ENCODE measurements around the gene GNB4.

DNA sequence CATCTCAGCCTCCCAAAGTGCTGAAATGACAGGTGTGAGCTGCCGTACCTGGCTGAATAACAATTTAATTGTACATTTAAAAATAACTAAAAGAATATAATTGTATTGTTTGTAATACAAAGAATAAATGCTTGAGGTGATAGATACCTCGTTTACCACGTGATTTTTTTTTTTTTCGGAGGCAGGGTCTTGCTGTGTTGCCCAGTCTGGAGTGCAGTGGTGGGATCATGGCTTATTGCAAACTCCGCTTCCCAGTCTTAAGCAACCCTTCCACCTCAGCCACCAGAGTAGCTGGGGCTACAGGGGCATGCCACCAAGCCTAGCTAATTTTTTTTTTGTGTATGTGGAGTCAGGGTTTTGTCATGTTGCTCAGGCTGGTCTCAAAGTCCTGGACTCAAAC, 87.9 kb downstream of the GNB4 start:
- no peak for TF ChIP-seq CTCF (IDR thresholded peaks at IDR 0.05)
- no peak for TF ChIP-seq POLR2A (IDR thresholded peaks at IDR 0.05)
